Urinary bladder (tissue), 4 donors: ENCODE data around the gene RGS6. TPM values are rescaled to one million over a fixed set of nuclear protein-coding genes. Genes with fewer than 3 reads are reported as not detected.

Experiments used
- DNase-seq: peaks from one replicate; pipeline ENCODE4 v3.0.0-alpha.2; 2015; ENCODE audit errors: extremely low spot score
- H3K27ac ChIP-seq: one replicate; pipeline ENCODE4 v1.5.1; 2013; ENCODE audit warnings: low read depth, mild to moderate bottlenecking, moderate library complexity
- H3K36me3 ChIP-seq: one replicate; pipeline ENCODE4 v1.6.1; 2013; ENCODE audit warnings: mild to moderate bottlenecking, moderate library complexity; ENCODE audit not compliant: insufficient read depth
- H3K4me1 ChIP-seq: one replicate; pipeline ENCODE4 v1.6.1; 2013; ENCODE audit warnings: mild to moderate bottlenecking, moderate library complexity; ENCODE audit not compliant: insufficient read depth
- H3K4me3 ChIP-seq: one replicate; pipeline ENCODE4 v1.5.1; 2013; ENCODE audit warnings: low read depth, low read length
- WGBS: extraction: QIAGEN DNeasy Blood & Tissue Kit; methylation state at CpG from one replicate; pipeline ENCODE4 v1.1.7; 2013; 5-methylcytosine and 5-hydroxymethylcytosine counted together
- polyA plus RNA-seq: library from polyadenylated mRNA; stranded (reverse); fragments of 200-250 nt; gene quantifications from one replicate; pipeline ENCODE4 v1.2.3, GENCODE V29; 2013
- total RNA-seq: library from RNA; depleted of rRNA; stranded (reverse); fragments of >200 nt; gene quantifications from one replicate; pipeline ENCODE4 v1.2.3, GENCODE V29; 2014
- donor health status: healthy with polysubstance abuse.
- donor health status: healthy.

RGS6 gene
- total and polyA plus RNA-seq, 2 donors, result 0.65 to 3.3 TPM

DNA sequence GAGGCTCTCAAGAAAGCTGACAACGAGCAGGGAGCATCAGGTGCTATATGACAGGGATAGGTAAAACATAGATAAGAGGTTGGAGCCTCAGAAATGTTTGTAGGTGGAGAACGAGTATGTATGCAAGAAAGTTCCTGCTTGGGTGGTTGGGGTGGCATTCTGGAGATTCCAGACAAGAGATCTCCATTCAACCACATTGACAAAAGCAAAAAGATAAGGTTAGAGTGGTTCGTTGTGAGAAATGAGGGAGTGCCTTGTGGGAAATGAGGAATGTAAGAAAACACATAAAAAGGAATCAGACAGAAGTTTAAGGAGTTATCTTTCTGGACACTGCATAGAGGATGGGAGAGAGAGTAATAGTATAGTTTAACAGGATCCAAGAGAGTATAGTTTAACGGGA is 671.4 kb downstream of the RGS6 start:
- H3K27ac ChIP-seq, result no peak overlapping the region
- no peak overlapping the region for H3K4me3 ChIP-seq
- no peaks in the 10 kb centered on the region for H3K36me3 ChIP-seq
- no peaks in the 10 kb centered on the region for H3K4me1 ChIP-seq
- 70% methylated on average over 4 of the region's 4 CpGs for WGBS
- no peak for DNase-seq

- DNase-seq, result no peak
- Histone ChIP-seq H3K4me3 (no peak overlapping the region), H3K4me1 (no peaks in the 10 kb centered on the region), H3K27ac (no peak overlapping the region), H3K36me3 (no peaks in the 10 kb centered on the region)
- WGBS, result 90% methylated on average over 3 of the region's 3 CpGs
These were observed 671.9 kb downstream of the RGS6 start for GRCh38 chr14:72604133-72604532.

- no peak overlapping the region for H3K27ac ChIP-seq
- WGBS, result 85% methylated on average over 18 of the region's 18 CpGs
- H3K36me3 ChIP-seq, result no peaks in the 10 kb centered on the region
- DNase-seq, result no peak
- no peak overlapping the region for H3K4me3 ChIP-seq
- no peaks in the 10 kb centered on the region for H3K4me1 ChIP-seq
These were observed 673.1 kb downstream of the RGS6 start for GRCh38 chr14:72605096-72605920.

DNA sequence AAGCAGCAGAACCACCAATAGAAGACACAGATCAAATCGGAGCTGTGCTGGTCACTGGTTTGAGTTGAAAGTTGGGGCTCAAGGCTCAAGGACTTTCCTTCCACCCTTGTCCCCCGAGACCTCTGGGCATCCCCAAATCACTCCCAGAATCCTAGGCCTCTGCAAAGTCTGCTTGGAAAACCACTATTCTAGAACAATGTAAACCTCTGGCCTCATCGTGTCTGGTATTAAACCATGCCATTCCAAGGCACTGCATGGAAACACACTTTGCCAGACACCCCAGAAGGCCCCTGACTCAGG is 673.6 kb downstream of the RGS6 start:
- 92% methylated on average over 3 of the region's 3 CpGs for WGBS
- Histone ChIP-seq H3K27ac (no peak overlapping the region), H3K36me3 (no peaks in the 10 kb centered on the region), H3K4me1 (no peaks in the 10 kb centered on the region), H3K4me3 (no peak overlapping the region)
- no peak for DNase-seq

GRCh38 chr14:72606879-72607278 is 674.6 kb downstream of the RGS6 start:
- no peak for DNase-seq
- 85% methylated on average over 1 of the region's 1 CpG for WGBS
- H3K27ac ChIP-seq, result no peak overlapping the region
- no peak overlapping the region for H3K4me3 ChIP-seq
- H3K36me3 ChIP-seq, result no peaks in the 10 kb centered on the region
- no peaks in the 10 kb centered on the region for H3K4me1 ChIP-seq

- Histone ChIP-seq H3K4me3 (no peak overlapping the region), H3K36me3 (no peaks in the 10 kb centered on the region), H3K4me1 (no peaks in the 10 kb centered on the region), H3K27ac (no peak overlapping the region)
- no peak for DNase-seq
- 74% methylated on average over 12 of the region's 12 CpGs for WGBS
These were observed 675.3 kb downstream of the RGS6 start for GRCh38 chr14:72607386-72608130.

GRCh38 chr14:72608391-72609204 is 676.4 kb downstream of the RGS6 start:
- no peak for DNase-seq
- Histone ChIP-seq H3K4me3 (no peak overlapping the region), H3K36me3 (no peaks in the 10 kb centered on the region), H3K4me1 (no peaks in the 10 kb centered on the region), H3K27ac (no peak overlapping the region)
- WGBS, result 63% methylated on average over 8 of the region's 8 CpGs

- H3K4me1 ChIP-seq, result no peaks in the 10 kb centered on the region
- no peak for DNase-seq
- 84% methylated on average over 12 of the region's 12 CpGs for WGBS
- H3K27ac ChIP-seq, result no peak overlapping the region
- H3K36me3 ChIP-seq, result no peaks in the 10 kb centered on the region
- no peak overlapping the region for H3K4me3 ChIP-seq
These were observed 677.1 kb downstream of the RGS6 start for GRCh38 chr14:72609205-72609916.

- Histone ChIP-seq H3K4me1 (no peaks in the 10 kb centered on the region), H3K4me3 (no peak overlapping the region), H3K27ac (no peak overlapping the region), H3K36me3 (no peaks in the 10 kb centered on the region)
- no peak for DNase-seq
- WGBS, result 92% methylated on average over 12 of the region's 12 CpGs
These were observed 678.0 kb downstream of the RGS6 start for GRCh38 chr14:72610096-72610830.

DNA sequence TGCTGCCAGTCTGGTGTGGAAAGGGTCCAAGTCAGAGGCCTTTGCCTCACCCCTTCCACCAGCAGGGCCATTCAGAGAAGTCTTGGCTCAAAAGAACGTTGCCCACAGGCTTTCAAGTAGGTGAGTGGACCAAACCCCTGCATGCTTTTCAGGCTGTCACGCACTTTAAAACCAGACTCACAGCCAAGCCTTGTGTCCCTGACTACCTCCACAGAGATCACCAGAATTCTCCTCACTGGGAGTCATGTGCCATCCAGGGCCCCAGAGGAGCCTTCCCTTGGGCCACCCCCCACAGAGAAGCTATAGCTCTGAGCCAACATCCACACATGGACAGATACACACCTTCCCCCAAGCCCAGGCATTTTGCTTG is 678.6 kb downstream of the RGS6 start:
- no peaks in the 10 kb centered on the region for H3K4me1 ChIP-seq
- 71% methylated on average over 2 of the region's 2 CpGs for WGBS
- DNase-seq, result no peak

GRCh38 chr14:72611506-72611905 is 679.3 kb downstream of the RGS6 start:
- H3K4me3 ChIP-seq, result no peak overlapping the region
- no peak for DNase-seq
- WGBS, result 89% methylated on average over 4 of the region's 4 CpGs
- H3K4me1 ChIP-seq, result no peaks in the 10 kb centered on the region
- H3K27ac ChIP-seq, result no peak overlapping the region
- H3K36me3 ChIP-seq, result no peaks in the 10 kb centered on the region

More for the DNA sequence above, 678.6 kb downstream of the RGS6 start:
- Histone ChIP-seq H3K36me3 (no peaks in the 10 kb centered on the region), H3K4me3 (no peak overlapping the region), H3K27ac (no peak overlapping the region)

DNA sequence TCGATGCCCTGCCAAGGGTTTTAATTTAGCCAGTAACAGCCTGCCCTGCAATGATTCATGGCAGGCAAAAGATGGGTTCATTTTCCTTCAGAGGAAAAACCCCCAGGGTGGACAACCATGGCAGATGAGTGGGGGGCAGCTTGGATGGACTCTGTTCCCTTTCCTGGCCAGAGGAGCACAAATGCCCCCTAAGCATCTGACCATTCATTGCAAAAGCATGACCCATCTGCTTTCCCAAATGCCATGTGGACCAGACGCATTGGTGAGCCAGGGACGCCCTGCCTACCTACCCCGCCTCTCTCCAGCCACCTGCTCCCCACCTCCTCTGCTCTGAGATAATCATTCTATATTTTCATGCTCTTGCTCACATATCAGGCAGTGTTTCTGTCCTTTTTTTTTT is 679.8 kb downstream of the RGS6 start:
- WGBS, result 98% methylated on average over 4 of the region's 4 CpGs
- H3K4me1 ChIP-seq, result no peaks in the 10 kb centered on the region
- DNase-seq, result no peak
- no peak overlapping the region for H3K27ac ChIP-seq
- no peak overlapping the region for H3K4me3 ChIP-seq
- no peaks in the 10 kb centered on the region for H3K36me3 ChIP-seq
